ENCODE measurements around the gene CNTLN.

DNA sequence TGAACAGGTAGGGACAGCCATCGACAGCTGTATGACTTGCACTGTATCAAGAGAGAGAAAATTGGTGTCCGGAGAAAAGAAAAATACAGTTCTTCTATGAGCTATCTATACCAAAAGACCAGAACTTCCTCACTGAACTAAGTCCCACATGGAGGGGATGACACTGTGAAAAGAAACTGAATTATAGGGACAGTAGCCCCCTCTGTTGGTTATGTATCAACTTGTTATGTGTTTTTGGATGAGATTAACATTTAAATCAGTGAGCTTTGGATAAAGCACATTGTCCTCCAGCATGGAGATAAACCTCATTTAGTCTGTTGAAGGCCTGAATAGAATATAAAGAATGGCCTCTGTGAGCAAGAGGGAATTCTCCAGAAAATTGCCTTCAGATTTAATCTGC is 267.5 kb downstream of the CNTLN start:
- TF ChIP-seq, protein P1, sequence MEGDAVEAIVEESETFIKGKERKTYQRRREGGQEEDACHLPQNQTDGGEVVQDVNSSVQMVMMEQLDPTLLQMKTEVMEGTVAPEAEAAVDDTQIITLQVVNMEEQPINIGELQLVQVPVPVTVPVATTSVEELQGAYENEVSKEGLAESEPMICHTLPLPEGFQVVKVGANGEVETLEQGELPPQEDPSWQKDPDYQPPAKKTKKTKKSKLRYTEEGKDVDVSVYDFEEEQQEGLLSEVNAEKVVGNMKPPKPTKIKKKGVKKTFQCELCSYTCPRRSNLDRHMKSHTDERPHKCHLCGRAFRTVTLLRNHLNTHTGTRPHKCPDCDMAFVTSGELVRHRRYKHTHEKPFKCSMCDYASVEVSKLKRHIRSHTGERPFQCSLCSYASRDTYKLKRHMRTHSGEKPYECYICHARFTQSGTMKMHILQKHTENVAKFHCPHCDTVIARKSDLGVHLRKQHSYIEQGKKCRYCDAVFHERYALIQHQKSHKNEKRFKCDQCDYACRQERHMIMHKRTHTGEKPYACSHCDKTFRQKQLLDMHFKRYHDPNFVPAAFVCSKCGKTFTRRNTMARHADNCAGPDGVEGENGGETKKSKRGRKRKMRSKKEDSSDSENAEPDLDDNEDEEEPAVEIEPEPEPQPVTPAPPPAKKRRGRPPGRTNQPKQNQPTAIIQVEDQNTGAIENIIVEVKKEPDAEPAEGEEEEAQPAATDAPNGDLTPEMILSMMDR (IDR thresholded peaks at IDR 0.05; ENCODE audit: insufficient read depth, low read length, poor library complexity, severe bottlenecking): no peak
- TF ChIP-seq EZH2phosphoT487 (conservative IDR thresholded peaks at IDR 0.05; ENCODE audit: low read length): no peak
